Omental fat pad (tissue), 4 donors: ENCODE data around the gene NXPH2. TPM values are rescaled to one million over a fixed set of nuclear protein-coding genes. Genes with fewer than 3 reads are reported as not detected.
"Not testable (repeated sequence)": the region's sequence is repeated elsewhere in the genome, so short reads cannot be mapped to it uniquely, and the experiment has no call there.

Experiments used
- ATAC-seq: fragments of 150-250 bp; one replicate; pipeline ENCODE4 v1.9.1; 2016; ENCODE audit warnings: mild to moderate bottlenecking, moderate library complexity; ENCODE audit not compliant: low FRiP score
- DNase-seq: peaks from one replicate; pipeline ENCODE4 v3.0.0-alpha.2; 2019; ENCODE audit warnings: low spot score
- total RNA-seq, 4 donors: library from RNA; depleted of rRNA; stranded (reverse); fragments of >200 nt; gene quantifications; one replicate each; pipeline ENCODE4 v1.1.0, GENCODE V29; 2016
- TF ChIP-seq, protein P1 (sequence below), 3 donors: fragments of 450-650 bp; IDR thresholded peaks; one replicate each; pipeline ENCODE4 v1.5.1; 2016 to 2017; ENCODE audit warnings: antibody characterized with exemption in 3 of 3, mild to moderate bottlenecking in 3 of 3, moderate library complexity in 2 of 3

NXPH2 gene
- total RNA-seq, 4 donors from 2014 or later = 0.37 to 2.1 TPM; not detected in 2

GRCh38 chr2:138741851-138742250 lies 38.3 kb downstream of the NXPH2 start:
- TF ChIP-seq, protein P1, sequence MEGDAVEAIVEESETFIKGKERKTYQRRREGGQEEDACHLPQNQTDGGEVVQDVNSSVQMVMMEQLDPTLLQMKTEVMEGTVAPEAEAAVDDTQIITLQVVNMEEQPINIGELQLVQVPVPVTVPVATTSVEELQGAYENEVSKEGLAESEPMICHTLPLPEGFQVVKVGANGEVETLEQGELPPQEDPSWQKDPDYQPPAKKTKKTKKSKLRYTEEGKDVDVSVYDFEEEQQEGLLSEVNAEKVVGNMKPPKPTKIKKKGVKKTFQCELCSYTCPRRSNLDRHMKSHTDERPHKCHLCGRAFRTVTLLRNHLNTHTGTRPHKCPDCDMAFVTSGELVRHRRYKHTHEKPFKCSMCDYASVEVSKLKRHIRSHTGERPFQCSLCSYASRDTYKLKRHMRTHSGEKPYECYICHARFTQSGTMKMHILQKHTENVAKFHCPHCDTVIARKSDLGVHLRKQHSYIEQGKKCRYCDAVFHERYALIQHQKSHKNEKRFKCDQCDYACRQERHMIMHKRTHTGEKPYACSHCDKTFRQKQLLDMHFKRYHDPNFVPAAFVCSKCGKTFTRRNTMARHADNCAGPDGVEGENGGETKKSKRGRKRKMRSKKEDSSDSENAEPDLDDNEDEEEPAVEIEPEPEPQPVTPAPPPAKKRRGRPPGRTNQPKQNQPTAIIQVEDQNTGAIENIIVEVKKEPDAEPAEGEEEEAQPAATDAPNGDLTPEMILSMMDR (IDR thresholded peaks at IDR 0.05) = no peak
- DNase-seq (no peak), ATAC-seq (no peak)

DNA sequence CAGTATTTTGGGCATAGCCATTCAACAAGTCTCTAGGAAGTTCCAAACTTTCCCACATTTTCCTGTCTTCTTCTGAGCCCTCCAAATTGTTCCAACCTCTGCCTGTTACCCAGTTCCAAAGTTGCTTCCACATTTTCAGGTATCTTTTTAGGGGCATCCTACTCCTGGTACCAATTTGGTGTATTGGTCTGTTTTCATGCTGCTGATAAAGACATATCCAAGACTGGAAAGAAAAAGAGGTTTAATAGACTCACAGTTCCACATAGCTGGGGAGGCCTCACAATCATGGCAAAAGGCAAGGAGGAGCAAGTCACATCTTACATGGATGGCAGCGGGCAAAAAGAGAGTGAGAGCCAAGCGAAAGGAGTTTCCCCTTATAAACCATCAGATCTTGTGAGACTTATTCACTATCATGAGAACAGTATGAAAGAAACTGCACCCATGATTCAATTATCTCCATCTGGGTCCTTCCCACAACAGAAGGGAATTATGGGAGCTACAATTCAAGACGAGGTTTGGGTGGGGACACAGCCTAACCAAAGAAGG lies 43.1 kb downstream of the NXPH2 start:
- ATAC-seq, DNase-seq: not testable (repeated sequence)

DNA sequence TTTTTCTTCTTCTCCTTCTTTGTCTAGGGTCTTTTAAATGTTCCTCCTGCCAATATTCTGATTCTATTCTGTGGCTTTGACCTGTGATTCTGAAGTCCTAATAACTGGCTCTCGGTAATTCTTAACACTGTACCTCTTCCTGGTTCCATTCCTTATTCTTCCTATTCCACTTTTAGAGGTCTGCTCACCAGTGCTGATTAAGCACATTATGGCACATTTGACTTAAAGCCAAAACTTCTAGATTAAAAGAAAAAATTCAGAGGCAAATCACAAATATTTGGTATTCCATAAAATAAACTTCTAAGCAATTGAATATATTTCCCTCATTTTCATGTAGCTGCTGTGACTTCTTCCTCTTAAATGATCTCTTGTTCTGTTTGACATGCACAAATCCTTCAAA lies 47.5 kb downstream of the NXPH2 start:
- TF ChIP-seq, protein P1 (IDR thresholded peaks at IDR 0.05) = no peak
- DNase-seq = no peak
- ATAC-seq = no peak

DNA sequence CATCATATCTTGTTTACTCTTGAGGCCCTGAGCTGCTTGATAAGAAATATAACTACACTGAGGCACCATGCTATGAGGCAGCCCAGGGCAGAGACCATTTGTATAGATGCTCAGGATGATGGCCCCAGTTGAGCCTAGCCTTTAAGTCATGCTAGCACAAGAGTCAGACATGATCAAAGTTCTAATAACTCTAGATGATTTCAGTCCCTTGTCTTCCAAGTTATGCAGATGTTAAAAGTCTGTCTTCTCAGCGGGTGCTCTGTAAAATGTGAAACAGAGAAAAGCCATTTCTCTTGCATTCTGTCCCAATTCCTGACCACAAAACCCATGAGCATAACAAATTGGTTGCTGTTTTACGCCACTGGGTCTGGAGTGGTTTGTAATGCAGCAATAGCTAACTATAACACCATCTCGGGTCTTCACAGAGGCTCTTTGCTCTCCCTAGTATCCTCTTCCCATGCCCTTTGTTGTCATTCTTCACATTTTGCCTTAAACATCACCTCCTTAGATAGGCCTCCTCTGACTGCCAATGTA lies 49.6 kb downstream of the NXPH2 start:
- TF ChIP-seq, protein P1 (IDR thresholded peaks at IDR 0.05) = no peak
- ATAC-seq = no peak
- DNase-seq = no peak

DNA sequence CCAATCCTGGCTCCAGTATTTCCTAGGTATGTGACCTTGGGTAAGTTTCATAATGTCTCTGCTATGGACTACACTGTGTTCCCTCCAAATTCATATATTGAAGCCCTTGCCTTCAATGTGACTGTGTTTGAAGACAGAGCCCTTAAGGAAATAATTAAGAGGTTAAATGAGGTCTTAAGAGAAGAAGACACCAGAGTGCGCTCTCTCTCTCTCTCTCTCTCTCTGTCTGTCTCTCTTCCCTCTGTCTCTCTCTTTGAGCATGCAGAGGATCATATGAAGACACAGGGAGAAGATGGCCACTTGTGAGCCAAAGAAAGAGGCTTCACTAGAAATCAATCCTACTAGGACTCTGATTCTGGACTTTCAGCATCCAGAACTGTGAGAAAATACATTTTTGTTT lies 52.2 kb downstream of the NXPH2 start:
- ATAC-seq (no peak), DNase-seq (no peak)
- TF ChIP-seq, protein P1 (IDR thresholded peaks at IDR 0.05) = no peak

- TF ChIP-seq, protein P1 (IDR thresholded peaks at IDR 0.05) = no peak
Measured at GRCh38 chr2:138726681-138727080, 53.5 kb downstream of the NXPH2 start.

DNA sequence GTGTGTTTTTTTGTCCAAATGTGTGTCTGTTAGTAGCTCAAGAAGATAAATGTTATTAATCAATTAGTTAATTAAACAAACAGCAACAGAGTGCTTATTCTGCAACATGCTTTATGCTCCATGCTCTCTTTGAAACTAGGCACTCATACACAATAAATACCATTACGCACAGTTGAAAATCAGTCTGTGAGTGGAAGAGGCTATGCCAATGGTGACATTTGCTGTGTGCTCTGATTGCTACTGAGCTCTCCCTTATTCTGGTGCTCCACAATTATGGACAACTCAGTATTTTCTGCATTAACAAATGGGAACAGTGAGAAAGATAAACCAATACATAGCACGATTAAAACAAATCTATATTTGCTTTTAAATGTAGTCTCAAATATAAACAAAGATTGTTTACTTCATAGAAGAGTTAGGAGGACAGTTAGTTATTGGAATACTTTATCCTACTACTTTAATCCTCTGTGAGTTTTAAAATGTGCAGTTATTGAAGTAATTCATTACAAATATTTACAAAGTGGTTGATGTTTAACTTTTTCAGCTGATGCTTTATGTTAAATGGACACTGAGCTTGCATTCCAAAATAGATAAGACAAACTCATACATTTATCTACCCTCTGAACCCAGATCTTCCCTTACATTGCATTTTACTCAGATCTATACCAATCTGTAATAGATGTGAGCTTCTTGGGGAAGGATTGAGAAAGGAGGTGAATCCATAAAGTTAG lies 55.3 kb downstream of the NXPH2 start:
- no peak for DNase-seq
- no peak for ATAC-seq
- TF ChIP-seq, protein P1 (IDR thresholded peaks at IDR 0.05) = no peak

More at GRCh38 chr2:138726681-138727080, 53.5 kb downstream of the NXPH2 start:
- no peak for ATAC-seq
- no peak for DNase-seq
